Pancreas (tissue), 10 donors: ENCODE data around the gene PRSS38. TPM values are rescaled to one million over a fixed set of nuclear protein-coding genes. Genes with fewer than 3 reads are reported as not detected.

Experiments
- ATAC-seq, 4 donors: fragments of 200-7000 bp; cut with Tn5 transposase; one replicate each; pipeline versions ENCODE4 v1.8.0 to v1.9.1; 2020; ENCODE audit warnings: mild to moderate bottlenecking in 4 of 4, moderate library complexity in 4 of 4
- DNase-seq, 6 donors: peaks; one replicate each; pipeline ENCODE4 v3.0.0-alpha.2; 2020
- FAIRE-seq: peaks from 2 replicates; lab custom pipeline; 2012; peaks lifted over from hg19 to GRCh38; lab: Jason Lieb, UNC
- H3K27ac ChIP-seq, 4 donors: fragments of 200-600 bp; sonication (generic); 1 replicate in 3 of 4; 2 replicates in 1 of 4; pipeline versions ENCODE4 v1.5.0 to v1.8.0; 2020
- H3K27me3 ChIP-seq, 4 donors: fragments of 200-600 bp; one replicate each; pipeline ENCODE4 v1.8.0; 2021
- H3K36me3 ChIP-seq, 3 donors: fragments of 200-600 bp; sonication (generic) in 1 of 3; one replicate each; pipeline versions ENCODE4 v1.5.0 to v1.8.0; 2020 to 2021
- H3K4me1 ChIP-seq, 3 donors: fragments of 200-600 bp; one replicate each; pipeline ENCODE4 v1.8.0; 2021
- H3K4me3 ChIP-seq, 4 donors: fragments of 200-600 bp; sonication (generic) in 2 of 4; one replicate each; pipeline versions ENCODE4 v1.5.0 to v1.8.0; 2020 to 2021
- H3K9me3 ChIP-seq, 4 donors: fragments of 200-600 bp; one replicate each; pipeline ENCODE4 v1.8.0; 2021
- CTCF ChIP-seq, 4 donors: fragments of 200-600 bp; sonication (generic) in 3 of 4; IDR thresholded peaks; one replicate each; pipeline versions ENCODE4 v1.5.0 to v1.8.0; 2021; ENCODE audit warnings: antibody characterized with exemption in 4 of 4
- WGBS, 2 donors: extraction: QIAGEN DNeasy Blood & Tissue Kit; methylation state at CpG; one replicate each; pipeline ENCODE4 v1.1.7; 2013; 5-methylcytosine and 5-hydroxymethylcytosine counted together
- intact Hi-C, 3 donors: fragments of 100-400 bp; cut with DNase I; formaldehyde crosslinking; loops; one replicate each; pipeline versions ENCODE4 v1.11.1 to v1.14.2; 2022
- polyA plus RNA-seq, 2 donors: library from polyadenylated mRNA; stranded (reverse); fragments of 200-250 nt; gene quantifications; one replicate each; pipeline ENCODE4 v1.2.3, GENCODE V29; 2013
- total RNA-seq, 6 donors: library from RNA; stranded (reverse); fragmentation: NEBNext Ultra II Directional in 4 of 6; extraction: Animal tissue kit (Norgen Biotek cat#: 25700) in 4 of 6; gene quantifications; one replicate each; pipeline versions ENCODE4 v1.2.1 to v1.2.4, GENCODE V29; 2021 to 2023
- donor health status: healthy with polysubstance abuse.
- donor health status: DM: no; HTN: no; CAD: no; lungs with moderate emphysema.
- donor health status: DM: no; HTN: no; CAD: no.
- donor health status: control.
- donor health status: control.
- donor health status: Bipolar disorder and iron deficiency.
- donor health status: DM: yes; HTN: yes; CAD: no.
- donor health status: DM: no; HTN: no; CAD: no.
- donor health status: DM: no; HTN: no; CAD: no.
- donor health status: DM: yes; HTN: yes; CAD: no.

The PRSS38 gene
- total and polyA plus RNA-seq, 8 donors: not detected

- ATAC-seq: no peak
Observed at GRCh38 chr1:227816750-227817446, 1.4 kb downstream of the PRSS38 start.

GRCh38 chr1:227823537-227823936 lies 8.1 kb downstream of the PRSS38 start:
- H3K27ac ChIP-seq: no peak overlapping the region
- TF ChIP-seq CTCF (IDR thresholded peaks at IDR 0.05): no peak
- 49 to 70% methylated on average over 1 of the region's 1 CpG for WGBS, 2 donors
- H3K36me3 ChIP-seq: no peaks in the 10 kb centered on the region
- FAIRE-seq: no peak
- H3K27me3 ChIP-seq: no peaks in the 10 kb centered on the region
- intact Hi-C loops: no loop called here
- no peak for DNase-seq
- no peak for ATAC-seq
- no peaks in the 10 kb centered on the region for H3K9me3 ChIP-seq
- H3K4me3 ChIP-seq: no peak overlapping the region
- no peaks in the 10 kb centered on the region for H3K4me1 ChIP-seq

More at GRCh38 chr1:227816750-227817446, 1.4 kb downstream of the PRSS38 start:
- Histone ChIP-seq H3K4me3 (no peak overlapping the region), H3K27ac (no peak overlapping the region), H3K4me1 (no peaks in the 10 kb centered on the region), H3K27me3 (no peaks in the 10 kb centered on the region), H3K9me3 (no peaks in the 10 kb centered on the region), H3K36me3 (no peaks in the 10 kb centered on the region)
- no peak for TF ChIP-seq CTCF (IDR thresholded peaks at IDR 0.05)
- intact Hi-C loops: no loop called here
- no peak for DNase-seq
- 87 to 89% methylated on average over 16 of the region's 16 CpGs for WGBS, 2 donors
- no peak for FAIRE-seq

- no peak for ATAC-seq
- intact Hi-C loops: no loop called here
- 24 to 35% methylated on average over 2 of the region's 2 CpGs for WGBS, 2 donors
- Histone ChIP-seq H3K36me3 (no peaks in the 10 kb centered on the region), H3K4me1 (no peaks in the 10 kb centered on the region), H3K27me3 (no peaks in the 10 kb centered on the region), H3K4me3 (no peak overlapping the region), H3K27ac (no peak overlapping the region), H3K9me3 (no peaks in the 10 kb centered on the region)
- DNase-seq: no peak
- no peak for TF ChIP-seq CTCF (IDR thresholded peaks at IDR 0.05)
- no peak for FAIRE-seq
Observed at GRCh38 chr1:227824204-227824603, 8.7 kb downstream of the PRSS38 start.

- WGBS, 2 donors: 60 to 72% methylated on average over 3 of the region's 3 CpGs
- H3K9me3 ChIP-seq: no peaks in the 10 kb centered on the region
- TF ChIP-seq CTCF (IDR thresholded peaks at IDR 0.05): no peak
- DNase-seq (no peak), ATAC-seq (no peak), FAIRE-seq (no peak)
- no peak overlapping the region for H3K4me3 ChIP-seq
- H3K27me3 ChIP-seq: no peaks in the 10 kb centered on the region
- intact Hi-C loops: no loop called here
- H3K36me3 ChIP-seq: no peaks in the 10 kb centered on the region
- H3K27ac ChIP-seq: no peak overlapping the region
- H3K4me1 ChIP-seq: no peaks in the 10 kb centered on the region
Observed at GRCh38 chr1:227828786-227829185, 13.3 kb downstream of the PRSS38 start.

- ATAC-seq (no peak), FAIRE-seq (no peak), DNase-seq (no peak)
- Histone ChIP-seq H3K9me3 (no peaks in the 10 kb centered on the region), H3K36me3 (no peaks in the 10 kb centered on the region), H3K27me3 (no peaks in the 10 kb centered on the region), H3K4me1 (no peaks in the 10 kb centered on the region), H3K4me3 (no peak overlapping the region), H3K27ac (no peak overlapping the region)
- intact Hi-C loops: no loop called here
- no peak for TF ChIP-seq CTCF (IDR thresholded peaks at IDR 0.05)
- WGBS, 2 donors: 88 to 94% methylated on average over 7 of the region's 7 CpGs
Observed at GRCh38 chr1:227838181-227838580, 22.7 kb downstream of the PRSS38 start.
